GM12873 (cell line): ENCODE results near the gene PEX10.

ENCODE experiments used
- TF ChIP-seq, protein P1 (sequence below): IDR thresholded peaks from 2 replicates; pipeline ENCODE4 v1.5.1; 2012; ENCODE audit warnings: low read depth, mild to moderate bottlenecking, moderate library complexity, low read length, control low read depth; ENCODE audit not compliant: insufficient read depth; ENCODE audit errors: missing control alignments

PEX10 gene

DNA sequence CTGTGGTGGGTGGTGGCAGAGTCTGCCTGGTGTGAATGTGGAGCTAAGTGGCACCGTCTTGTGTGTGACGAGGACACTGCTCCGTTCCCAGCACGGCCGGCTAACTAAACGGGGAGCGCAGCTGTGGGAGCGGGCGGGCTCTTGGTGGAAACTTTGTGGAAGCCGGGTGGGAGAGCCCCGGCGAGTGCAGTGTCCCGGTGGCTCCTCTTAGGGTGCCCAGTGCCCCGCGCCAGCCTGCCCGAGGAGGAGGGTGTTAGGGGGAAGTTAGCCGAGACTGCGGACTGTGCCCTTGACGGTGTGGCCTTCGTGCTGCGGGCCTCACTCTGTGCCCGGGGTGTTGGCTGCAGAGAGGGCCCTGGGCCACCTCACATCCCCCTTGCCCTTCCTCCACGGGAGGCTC, 9.9 kb downstream of the PEX10 start:
- TF ChIP-seq, protein P1, sequence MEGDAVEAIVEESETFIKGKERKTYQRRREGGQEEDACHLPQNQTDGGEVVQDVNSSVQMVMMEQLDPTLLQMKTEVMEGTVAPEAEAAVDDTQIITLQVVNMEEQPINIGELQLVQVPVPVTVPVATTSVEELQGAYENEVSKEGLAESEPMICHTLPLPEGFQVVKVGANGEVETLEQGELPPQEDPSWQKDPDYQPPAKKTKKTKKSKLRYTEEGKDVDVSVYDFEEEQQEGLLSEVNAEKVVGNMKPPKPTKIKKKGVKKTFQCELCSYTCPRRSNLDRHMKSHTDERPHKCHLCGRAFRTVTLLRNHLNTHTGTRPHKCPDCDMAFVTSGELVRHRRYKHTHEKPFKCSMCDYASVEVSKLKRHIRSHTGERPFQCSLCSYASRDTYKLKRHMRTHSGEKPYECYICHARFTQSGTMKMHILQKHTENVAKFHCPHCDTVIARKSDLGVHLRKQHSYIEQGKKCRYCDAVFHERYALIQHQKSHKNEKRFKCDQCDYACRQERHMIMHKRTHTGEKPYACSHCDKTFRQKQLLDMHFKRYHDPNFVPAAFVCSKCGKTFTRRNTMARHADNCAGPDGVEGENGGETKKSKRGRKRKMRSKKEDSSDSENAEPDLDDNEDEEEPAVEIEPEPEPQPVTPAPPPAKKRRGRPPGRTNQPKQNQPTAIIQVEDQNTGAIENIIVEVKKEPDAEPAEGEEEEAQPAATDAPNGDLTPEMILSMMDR, result no peak

DNA sequence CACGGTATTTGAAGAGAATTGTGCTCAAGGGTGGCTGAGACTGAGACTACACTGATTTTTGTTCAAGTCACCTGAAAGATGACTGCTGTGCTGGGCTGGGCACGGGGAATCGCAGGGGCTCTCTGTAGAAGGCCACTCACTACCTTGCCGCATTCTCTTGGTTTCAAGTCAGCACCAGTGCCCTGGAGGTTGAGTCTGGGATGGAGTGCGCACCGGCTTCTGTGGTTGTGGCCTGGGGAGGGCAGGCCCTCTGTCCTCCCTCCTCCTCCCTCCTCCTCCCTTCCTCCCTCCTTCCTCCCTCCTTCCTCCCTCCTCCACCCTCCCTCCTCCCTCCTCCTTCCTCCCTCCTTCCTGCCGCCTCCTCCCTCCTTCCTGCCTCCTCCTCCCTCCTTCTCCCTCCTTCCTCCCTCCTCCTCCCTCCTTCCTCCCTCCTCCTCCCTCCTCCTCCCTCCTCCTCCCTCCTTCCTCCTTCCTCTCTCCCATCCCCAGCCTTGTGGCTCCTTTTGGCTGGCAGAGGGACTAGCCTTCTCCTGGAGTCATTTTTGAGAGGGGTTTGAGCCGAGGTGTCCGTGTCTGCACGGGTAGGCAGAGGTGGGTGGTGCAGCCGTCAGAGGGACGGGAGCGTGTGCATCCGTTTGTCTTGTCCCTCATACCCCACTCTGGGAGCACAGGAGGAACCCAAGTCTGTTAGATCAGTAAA, 11.3 kb downstream of the PEX10 start:
- TF ChIP-seq, protein P1, result no peak

DNA sequence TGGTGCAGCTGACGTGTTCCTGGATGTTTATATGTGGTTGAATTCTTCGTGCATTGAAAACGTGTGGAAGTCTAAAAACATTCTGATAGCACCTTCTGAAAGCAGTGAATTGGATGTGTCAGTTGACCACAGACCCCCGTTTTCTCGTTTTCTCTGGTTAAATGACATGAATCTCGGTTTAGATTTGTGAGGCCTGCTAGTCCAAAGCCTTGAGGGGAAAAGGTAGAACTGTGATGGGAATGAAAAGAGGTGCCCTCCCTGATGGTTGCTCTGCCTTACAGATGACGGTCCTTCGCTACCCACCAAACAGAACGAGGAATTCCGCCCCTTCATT, 11.8 kb downstream of the PEX10 start:
- TF ChIP-seq, protein P1, result no peak

DNA sequence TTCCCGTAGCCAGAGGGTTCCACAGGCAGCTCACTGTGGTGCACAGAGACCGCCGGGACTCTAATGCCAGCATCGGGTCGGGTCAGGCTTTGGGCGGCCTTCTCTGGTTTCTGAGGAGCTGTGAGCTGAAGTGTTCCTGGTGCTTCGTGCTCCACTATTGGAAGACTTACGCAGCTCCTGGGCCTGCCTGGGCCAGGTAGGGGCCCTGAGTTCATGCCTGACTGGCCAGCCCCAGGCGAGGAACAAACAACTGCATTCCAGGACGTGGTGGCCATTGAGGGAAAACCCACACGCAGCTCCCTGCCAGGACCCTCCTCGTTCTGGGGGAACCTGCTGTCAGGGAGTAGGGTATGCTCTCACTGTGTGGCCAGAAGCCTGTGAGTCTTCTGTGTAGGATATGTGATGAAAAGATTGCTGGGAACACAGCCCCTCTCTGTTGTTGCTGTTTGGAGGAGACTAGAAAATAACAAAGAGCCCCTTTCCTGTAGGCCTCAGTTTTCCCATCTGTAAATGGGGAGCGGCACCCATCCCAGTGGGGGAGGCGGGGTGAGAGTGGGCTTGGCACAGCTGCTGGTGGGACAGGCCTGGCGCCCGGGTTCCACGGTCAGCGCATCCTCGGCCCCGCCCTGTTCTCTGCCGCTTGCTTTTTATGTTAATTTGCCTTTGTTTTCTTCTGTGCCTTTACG, 12.3 kb downstream of the PEX10 start:
- TF ChIP-seq, protein P1, result no peak

GRCh38 chr1:2398871-2399270, 13.5 kb downstream of the PEX10 start:
- TF ChIP-seq, protein P1, result no peak

DNA sequence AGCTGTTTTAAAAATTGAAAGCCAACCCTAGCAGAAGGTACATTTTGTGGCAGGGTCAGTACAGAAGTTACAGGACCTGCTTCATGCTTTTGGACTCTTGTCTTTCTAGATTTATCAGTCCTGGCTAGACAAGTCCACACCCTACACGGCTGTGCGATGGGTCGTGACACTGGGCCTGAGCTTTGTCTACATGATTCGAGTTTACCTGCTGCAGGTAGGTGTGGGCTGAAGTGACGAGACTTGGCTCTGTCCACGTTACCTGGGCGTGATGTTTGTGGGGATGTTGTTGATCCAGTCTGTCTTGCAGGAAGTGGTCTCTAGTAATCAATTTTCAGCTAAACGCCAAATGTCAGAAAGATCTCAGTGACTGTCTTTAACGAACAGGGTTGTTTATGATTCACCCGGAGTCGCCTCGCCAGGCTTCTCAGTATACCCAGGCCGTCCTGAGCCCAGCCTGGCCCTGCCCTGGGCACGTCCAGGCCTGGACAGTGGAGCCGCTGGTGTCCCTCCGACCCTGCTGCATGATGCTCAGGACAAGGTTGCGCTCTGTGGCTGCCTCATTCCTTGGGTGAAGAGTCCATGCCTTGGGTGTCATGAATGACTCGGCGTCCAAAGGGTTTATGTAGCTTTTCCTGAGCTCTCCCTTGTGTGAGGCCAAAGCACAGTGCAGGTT, 15.2 kb downstream of the PEX10 start:
- TF ChIP-seq, protein P1, result no peak

- TF ChIP-seq, protein P1, result no peak
These were observed 15.9 kb downstream of the PEX10 start for GRCh38 chr1:2396476-2396875.
